ENCODE data around the gene HID1.
"Not testable (repeated sequence)": the region's sequence is repeated elsewhere in the genome, so short reads cannot be mapped to it uniquely, and the experiment has no call there.

The HID1 gene

GRCh38 chr17:74919440-74920305 is 52.9 kb downstream of the HID1 start:
- peak; percentile 16 for DNase-seq (ENCODE audit: low read depth, low spot score)
- Histone ChIP-seq H3K27me3 (ENCODE audit: insufficient read depth, insufficient read length) (peaks cover 38% of the 10 kb centered on the region), H3K36me3 (ENCODE audit: insufficient read depth, insufficient read length, low read length) (no peaks in the 10 kb centered on the region), H3K9me3 (ENCODE audit: insufficient read depth, low read length) (no peaks in the 10 kb centered on the region), H3K9ac (ENCODE audit: insufficient read length, low read depth) (no peak overlapping the region), H3K4me3 (ENCODE audit: insufficient read length, low read depth) (no peak overlapping the region), H3K4me1 (ENCODE audit: insufficient read depth, insufficient read length) (peaks cover 23% of the 10 kb centered on the region)
- no peak for TF ChIP-seq YY1 (IDR thresholded peaks at IDR 0.05; ENCODE audit: insufficient read depth, insufficient read length)
- TF ChIP-seq ZNF274 (IDR thresholded peaks at IDR 0.05; ENCODE audit: low read depth, low read length), result no peak
- TF ChIP-seq SUZ12 (IDR thresholded peaks at IDR 0.05; ENCODE audit: extremely low read depth, insufficient read depth, insufficient read length), result no peak

- peaks cover 19% of the 10 kb centered on the region for H3K4me1 ChIP-seq (ENCODE audit: insufficient read depth, insufficient read length)
- H3K36me3 ChIP-seq (ENCODE audit: insufficient read depth, insufficient read length, low read length), result no peaks in the 10 kb centered on the region
- DNase-seq (ENCODE audit: low read depth, low spot score), result no peak
- no peak overlapping the region for H3K4me3 ChIP-seq (ENCODE audit: insufficient read length, low read depth)
- no peak overlapping the region for H3K9ac ChIP-seq (ENCODE audit: insufficient read length, low read depth)
- peaks cover 31% of the 10 kb centered on the region for H3K27me3 ChIP-seq (ENCODE audit: insufficient read depth, insufficient read length)
- no peak for TF ChIP-seq SUZ12 (IDR thresholded peaks at IDR 0.05; ENCODE audit: extremely low read depth, insufficient read depth, insufficient read length)
- TF ChIP-seq YY1 (IDR thresholded peaks at IDR 0.05; ENCODE audit: insufficient read depth, insufficient read length), result no peak
- no peak for TF ChIP-seq ZNF274 (IDR thresholded peaks at IDR 0.05; ENCODE audit: low read depth, low read length)
- no peaks in the 10 kb centered on the region; the same call in 1 of the 2 replicates for H3K9me3 ChIP-seq (ENCODE audit: insufficient read depth, low read length)
These were observed 53.7 kb downstream of the HID1 start for GRCh38 chr17:74918906-74919305.

DNA sequence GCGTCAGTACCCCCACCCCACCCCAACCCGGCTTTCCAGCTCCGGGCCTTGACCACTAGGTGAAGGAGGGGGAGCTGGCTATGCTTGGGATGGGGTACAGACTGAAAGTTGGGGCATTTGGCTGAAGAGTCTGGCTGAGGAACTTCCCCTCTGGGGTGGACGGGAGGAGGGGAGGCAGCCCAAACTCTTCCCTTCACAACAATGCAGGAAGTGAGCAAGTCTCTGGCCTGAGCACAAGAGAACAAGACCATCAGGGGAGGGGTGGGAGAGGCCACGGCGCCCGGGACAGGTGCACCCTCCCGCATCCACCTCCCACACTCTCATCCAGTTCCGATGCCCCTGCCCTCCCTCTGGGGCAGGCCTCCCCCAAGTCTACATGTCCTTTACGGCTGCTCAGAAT is 55.1 kb downstream of the HID1 start:
- Histone ChIP-seq H3K27me3 (ENCODE audit: insufficient read depth, insufficient read length) (peaks cover 16% of the 10 kb centered on the region), H3K4me1 (ENCODE audit: insufficient read depth, insufficient read length) (peaks cover 15% of the 10 kb centered on the region), H3K36me3 (ENCODE audit: insufficient read depth, insufficient read length, low read length) (no peaks in the 10 kb centered on the region), H3K9me3 (ENCODE audit: insufficient read depth, low read length) (no peaks in the 10 kb centered on the region; the same call in 1 of the 2 replicates), H3K4me3 (ENCODE audit: insufficient read length, low read depth) (no peak overlapping the region), H3K9ac (ENCODE audit: insufficient read length, low read depth) (no peak overlapping the region)
- TF ChIP-seq YY1 (IDR thresholded peaks at IDR 0.05; ENCODE audit: insufficient read depth, insufficient read length) (no peak), SUZ12 (IDR thresholded peaks at IDR 0.05; ENCODE audit: extremely low read depth, insufficient read depth, insufficient read length) (no peak), ZNF274 (IDR thresholded peaks at IDR 0.05; ENCODE audit: low read depth, low read length) (no peak)
- no peak for DNase-seq (ENCODE audit: low read depth, low spot score)

DNA sequence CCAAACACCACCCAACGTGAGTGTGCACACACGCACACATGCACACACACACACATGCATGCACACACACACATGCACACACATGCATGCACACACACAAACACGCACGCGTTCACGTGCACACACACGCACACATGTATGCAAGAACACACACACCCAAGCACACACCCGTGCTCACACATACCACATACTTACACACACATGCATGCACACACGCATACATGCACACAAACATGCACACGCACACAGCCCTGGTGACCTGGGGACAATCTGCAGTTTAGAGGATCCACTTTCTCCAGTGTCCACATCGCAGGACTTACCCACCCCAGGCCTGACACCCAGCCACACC is 55.7 kb downstream of the HID1 start:
- Histone ChIP-seq H3K9me3 (ENCODE audit: insufficient read depth, low read length) (no peaks in the 10 kb centered on the region; the same call in 1 of the 2 replicates), H3K36me3 (ENCODE audit: insufficient read depth, insufficient read length, low read length) (no peaks in the 10 kb centered on the region), H3K4me3 (ENCODE audit: insufficient read length, low read depth) (no peak overlapping the region), H3K27me3 (ENCODE audit: insufficient read depth, insufficient read length) (peaks cover 11% of the 10 kb centered on the region), H3K4me1 (ENCODE audit: insufficient read depth, insufficient read length) (peaks cover 13% of the 10 kb centered on the region), H3K9ac (ENCODE audit: insufficient read length, low read depth) (no peak overlapping the region)
- no peak for DNase-seq (ENCODE audit: low read depth, low spot score)
- TF ChIP-seq ZNF274 (IDR thresholded peaks at IDR 0.05; ENCODE audit: low read depth, low read length) (no peak), YY1 (IDR thresholded peaks at IDR 0.05; ENCODE audit: insufficient read depth, insufficient read length) (no peak), SUZ12 (IDR thresholded peaks at IDR 0.05; ENCODE audit: extremely low read depth, insufficient read depth, insufficient read length) (no peak)

- Histone ChIP-seq H3K27me3 (ENCODE audit: insufficient read depth, insufficient read length) (peaks cover 8% of the 10 kb centered on the region), H3K9ac (ENCODE audit: insufficient read length, low read depth) (no peak overlapping the region), H3K4me3 (ENCODE audit: insufficient read length, low read depth) (no peak overlapping the region), H3K36me3 (ENCODE audit: insufficient read depth, insufficient read length, low read length) (no peaks in the 10 kb centered on the region), H3K4me1 (ENCODE audit: insufficient read depth, insufficient read length) (peaks cover 9% of the 10 kb centered on the region), H3K9me3 (ENCODE audit: insufficient read depth, low read length) (no peaks in the 10 kb centered on the region; the same call in 1 of the 2 replicates)
- no peak for TF ChIP-seq YY1 (IDR thresholded peaks at IDR 0.05; ENCODE audit: insufficient read depth, insufficient read length)
- no peak for TF ChIP-seq SUZ12 (IDR thresholded peaks at IDR 0.05; ENCODE audit: extremely low read depth, insufficient read depth, insufficient read length)
- no peak for TF ChIP-seq ZNF274 (IDR thresholded peaks at IDR 0.05; ENCODE audit: low read depth, low read length)
- DNase-seq (ENCODE audit: low read depth, low spot score), result no peak
These were observed 56.3 kb downstream of the HID1 start for GRCh38 chr17:74916136-74916850.

- H3K27me3 ChIP-seq (ENCODE audit: insufficient read depth, insufficient read length); H3K36me3 ChIP-seq (ENCODE audit: insufficient read depth, insufficient read length, low read length); H3K9me3 ChIP-seq (ENCODE audit: insufficient read depth, low read length); DNase-seq (ENCODE audit: low read depth, low spot score); H3K9ac ChIP-seq (ENCODE audit: insufficient read length, low read depth); H3K4me1 ChIP-seq (ENCODE audit: insufficient read depth, insufficient read length); H3K4me3 ChIP-seq (ENCODE audit: insufficient read length, low read depth): not testable (repeated sequence)
These were observed 61.1 kb downstream of the HID1 start for GRCh38 chr17:74911423-74911822.

DNA sequence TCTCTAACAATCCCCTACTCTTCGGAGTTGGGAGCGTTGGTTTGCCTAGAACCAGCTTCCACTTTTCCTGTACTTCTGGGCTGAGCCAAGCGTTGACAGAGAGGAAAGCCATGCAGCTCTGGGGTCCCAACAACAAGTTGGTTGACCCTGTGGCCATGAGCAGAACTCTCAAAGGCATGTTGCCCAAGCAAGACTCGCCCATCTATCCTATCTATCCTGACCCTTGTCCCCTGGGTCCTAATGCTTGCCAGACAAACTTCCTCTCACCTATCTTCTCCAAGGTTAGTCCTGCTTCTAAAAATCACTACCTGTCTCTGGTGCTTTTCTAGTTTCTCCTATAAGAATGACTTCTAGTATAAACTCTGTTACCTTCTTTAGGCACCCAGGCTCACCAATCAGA is 63.5 kb downstream of the HID1 start:
- DNase-seq (ENCODE audit: low read depth, low spot score); H3K4me3 ChIP-seq (ENCODE audit: insufficient read length, low read depth); H3K36me3 ChIP-seq (ENCODE audit: insufficient read depth, insufficient read length, low read length); H3K9ac ChIP-seq (ENCODE audit: insufficient read length, low read depth); H3K9me3 ChIP-seq (ENCODE audit: insufficient read depth, low read length); H3K27me3 ChIP-seq (ENCODE audit: insufficient read depth, insufficient read length); H3K4me1 ChIP-seq (ENCODE audit: insufficient read depth, insufficient read length): not testable (repeated sequence)
